AG20443 (cell line): ENCODE results near the gene ATL3.
"Not testable (repeated sequence)": the region's sequence is repeated elsewhere in the genome, so short reads cannot be mapped to it uniquely, and the experiment has no call there.

Experiments used
- DNase-seq: peaks from one replicate; pipeline ENCODE4 v3.0.0; 2012; ENCODE audit warnings: low spot score, mixed read lengths

ATL3 gene

DNA sequence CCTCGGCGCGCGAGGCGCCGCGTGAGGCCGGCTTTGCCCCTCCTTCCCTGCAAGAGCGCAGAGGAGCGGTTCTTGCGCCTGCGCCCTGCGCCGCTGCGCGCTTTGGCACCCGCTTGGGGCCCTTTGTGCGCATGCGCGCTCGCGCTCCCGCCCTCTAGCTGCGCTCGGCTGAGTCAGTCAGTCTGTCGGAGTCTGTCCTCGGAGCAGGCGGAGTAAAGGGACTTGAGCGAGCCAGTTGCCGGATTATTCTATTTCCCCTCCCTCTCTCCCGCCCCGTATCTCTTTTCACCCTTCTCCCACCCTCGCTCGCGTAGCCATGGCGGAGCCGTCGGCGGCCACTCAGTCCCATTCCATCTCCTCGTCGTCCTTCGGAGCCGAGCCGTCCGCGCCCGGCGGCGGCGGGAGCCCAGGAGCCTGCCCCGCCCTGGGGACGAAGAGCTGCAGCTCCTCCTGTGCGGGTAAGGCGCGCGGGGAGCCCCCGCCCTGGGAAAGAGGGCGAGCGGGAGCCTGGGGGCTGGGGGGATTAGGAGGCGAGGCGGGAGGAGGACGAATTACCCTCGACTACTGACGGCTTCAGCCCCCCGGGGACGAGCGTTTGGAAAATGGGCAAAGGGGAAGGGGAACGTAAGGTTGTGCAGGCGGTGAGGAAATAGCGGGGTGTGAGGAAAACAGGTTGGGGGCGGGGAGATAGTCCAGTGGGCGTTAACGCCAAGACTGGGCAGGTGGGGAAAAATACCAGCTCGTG, 10.3 kb upstream of the ATL3 start, which contains the start of gene RTN3:
RTN3 (plus strand) TSS at position 180 of the 745 bp plus-strand sequence; CDS start at position 317, 137 bp downstream.
- DNase-seq: peak; percentile 98

DNA sequence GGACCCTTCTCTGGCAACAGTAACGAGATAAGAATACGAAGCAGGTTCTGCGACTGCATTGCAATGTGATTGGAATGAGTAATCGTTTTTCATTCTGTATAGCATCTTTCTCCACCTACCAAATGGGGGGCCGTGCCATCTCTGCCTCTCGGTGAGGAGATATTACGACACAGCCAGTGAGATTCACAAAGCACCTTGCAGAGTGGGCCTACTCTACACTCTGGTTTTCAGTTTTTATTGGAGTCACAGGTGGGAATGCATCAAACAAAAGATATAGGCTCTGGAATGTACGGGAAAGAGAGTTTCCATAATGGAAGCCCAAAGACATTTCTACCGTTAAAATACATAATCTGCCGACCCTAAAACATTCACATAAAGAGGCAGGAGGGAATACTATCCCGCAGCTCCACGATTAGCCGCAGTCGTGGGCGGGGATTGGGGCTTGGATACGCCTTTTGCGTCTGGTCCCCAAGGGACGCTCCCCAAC, 9.7 kb upstream of the ATL3 start:
- DNase-seq: no peak

DNA sequence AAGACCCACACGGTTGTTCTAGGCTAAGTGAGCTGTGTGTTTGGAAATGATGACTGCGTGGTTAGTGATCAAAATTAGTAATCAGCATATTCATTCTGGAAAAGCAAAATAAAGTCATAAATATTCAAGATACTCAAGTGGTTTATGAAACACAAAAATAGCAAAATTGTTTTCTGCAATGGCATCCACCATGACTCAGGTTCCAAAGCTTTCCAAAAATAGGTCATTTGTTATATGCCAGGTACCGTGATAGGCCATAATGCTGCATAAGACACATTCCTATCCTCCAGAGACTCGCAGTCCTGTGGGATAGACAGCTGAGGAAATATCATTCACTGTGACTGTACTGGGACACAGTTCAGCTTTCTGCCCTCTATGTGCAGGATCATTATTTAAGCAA, 2.4 kb upstream of the ATL3 start:
- DNase-seq: no peak

DNA sequence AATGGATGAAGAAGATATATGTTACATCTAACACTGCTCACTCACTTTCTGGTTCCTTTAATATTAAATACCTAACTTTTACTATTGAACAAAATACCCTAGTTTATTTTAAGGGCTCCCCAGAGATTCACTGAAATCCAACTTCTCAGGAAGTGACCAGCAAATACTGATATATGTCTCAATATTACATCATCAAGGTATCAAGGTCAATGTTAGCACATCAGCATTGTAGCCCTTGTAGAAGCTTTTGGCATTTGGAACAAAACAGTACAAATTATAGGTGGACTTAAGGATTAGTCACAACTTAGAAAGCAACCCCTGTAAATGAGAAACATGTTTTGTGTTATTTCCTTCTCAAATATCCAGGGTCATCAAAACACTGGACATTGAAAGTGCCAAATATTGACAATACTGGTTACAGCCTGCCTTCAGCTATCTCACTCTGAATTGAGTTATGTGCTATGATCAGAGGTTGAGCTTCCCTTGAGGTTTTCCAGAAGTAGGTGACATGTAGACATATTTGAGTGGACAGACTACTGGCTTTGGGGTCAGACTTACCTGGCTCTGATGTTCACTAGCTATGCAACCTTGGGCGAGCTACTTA, 1.9 kb upstream of the ATL3 start:
- no peak for DNase-seq

DNA sequence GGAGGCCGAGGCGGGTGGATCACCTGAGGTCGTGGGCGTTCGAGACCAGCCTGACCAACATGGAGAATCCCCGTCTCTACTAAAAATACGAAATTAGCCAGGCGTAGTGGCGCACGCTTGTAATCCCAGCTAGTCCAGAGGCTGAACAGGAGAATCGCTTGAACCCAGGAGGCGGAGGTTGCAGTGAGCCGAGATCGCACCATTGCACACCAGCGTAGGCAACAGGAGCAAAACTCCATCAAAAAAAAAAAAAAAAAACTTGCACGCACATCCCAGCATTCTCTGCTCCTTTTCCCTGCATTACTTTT, 934 bp upstream of the ATL3 start:
- DNase-seq: no peak

DNA sequence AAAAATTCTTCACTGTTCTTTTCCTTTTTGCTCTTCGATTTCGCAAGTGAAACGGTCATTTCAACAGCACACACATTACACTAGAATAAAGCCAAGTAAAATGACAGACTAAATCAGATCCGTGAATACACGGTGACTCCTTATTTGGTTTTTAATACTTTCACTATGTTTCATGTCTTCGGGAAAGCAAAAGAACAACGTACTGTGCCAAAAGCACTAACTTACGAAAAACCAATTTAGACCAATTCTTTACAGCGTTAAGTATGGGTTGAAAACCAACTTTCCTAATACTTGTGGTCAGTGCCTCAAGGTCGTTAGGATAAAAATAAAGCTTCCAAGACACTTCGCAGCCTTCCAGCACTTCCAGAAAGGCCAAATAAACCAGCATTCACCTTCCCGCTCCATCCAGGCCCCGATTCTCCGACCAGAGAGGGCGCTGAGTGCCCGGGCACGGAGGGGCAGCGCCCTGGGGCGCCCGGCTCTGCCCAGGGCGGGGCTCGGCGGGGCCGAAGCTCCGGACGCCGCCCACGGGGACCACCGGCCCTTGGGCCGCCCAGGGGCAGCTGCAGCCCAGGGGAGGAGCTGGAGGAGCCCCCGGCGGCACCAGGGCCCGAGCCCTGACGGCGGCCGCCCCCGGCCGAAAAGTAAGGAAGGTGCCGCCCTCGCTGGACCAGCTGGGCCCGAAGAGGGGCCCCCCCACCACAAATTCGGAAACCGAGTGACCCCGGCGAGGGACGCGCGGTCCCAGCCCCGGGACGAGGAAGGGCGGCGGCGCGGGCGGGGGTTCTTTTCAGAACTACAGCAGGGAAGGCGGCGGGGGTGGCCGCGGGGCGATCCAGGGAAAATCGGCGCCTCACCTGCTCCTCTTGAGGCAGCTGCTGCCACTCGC, 499 bp downstream of the ATL3 start:
- peak; percentile 62 for DNase-seq

DNA sequence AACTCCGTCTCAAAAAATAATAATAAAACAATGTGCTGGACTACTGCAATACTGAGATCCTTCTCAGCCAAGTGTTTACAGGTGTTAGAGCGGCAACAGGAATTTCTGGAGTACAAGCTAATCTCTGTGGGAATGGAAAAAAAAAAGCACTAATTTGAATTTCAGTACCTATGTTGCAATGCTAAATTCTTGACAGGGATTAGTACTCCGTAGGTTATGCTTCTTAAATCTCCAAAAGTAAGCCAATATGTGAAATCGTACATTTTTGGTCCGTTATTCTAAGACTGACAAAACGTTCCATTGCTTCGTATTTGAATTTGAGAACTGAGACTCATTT, 1.1 kb downstream of the ATL3 start:
- DNase-seq: no peak

DNA sequence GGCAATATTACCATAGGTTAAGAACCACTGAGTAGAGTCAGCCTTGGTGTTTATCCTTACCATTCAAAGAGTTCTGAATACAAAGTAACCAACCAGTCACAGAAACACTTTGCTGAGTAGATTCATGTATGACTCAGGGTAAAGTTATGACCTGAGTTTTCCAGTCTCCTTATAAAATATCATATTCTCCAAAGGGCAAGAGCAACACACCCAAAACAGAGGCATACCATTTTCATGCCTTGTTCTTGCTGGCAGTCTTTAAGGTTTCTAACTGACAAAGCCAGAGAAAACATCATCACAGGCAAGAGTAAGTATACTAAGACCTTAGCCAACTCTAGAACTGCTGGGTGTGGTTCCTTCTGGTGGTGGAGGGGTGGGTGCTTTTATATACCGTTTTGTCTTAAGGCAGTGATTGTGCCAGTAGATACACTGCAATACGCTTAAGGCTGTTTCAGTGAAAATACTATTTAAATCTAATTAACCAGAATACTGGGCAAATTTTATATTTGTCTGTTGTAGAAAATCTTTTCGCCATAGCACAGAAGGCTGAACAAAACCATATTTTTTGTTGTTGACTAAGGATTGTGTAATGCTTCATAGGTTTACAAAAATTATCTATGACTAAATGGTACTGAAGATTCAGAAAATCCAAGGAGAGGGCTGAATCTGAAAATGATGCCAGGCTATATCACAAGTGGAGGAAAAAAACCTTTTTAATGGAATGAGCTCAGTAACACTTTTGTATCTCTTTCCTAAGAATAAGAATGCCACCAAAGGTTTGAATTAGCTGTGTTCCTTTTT, 3.0 kb downstream of the ATL3 start:
- DNase-seq: peak; percentile 73

DNA sequence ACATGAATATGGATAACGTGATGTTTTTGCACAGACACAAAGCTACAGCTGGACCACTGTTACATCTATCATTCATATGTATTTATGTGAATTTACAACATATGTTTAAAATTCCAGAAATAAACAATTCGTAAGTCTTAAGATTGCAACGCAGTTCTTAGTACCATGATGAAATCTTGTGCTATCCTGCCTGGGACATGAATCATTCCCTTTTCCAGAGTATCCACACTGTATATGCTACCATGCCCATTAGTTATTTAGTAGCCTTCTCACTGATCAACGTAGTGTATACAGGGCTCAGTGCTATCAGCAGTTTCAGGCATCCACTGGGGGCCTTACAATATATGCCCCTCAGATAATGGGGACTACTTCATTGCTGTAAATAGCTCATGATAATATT, 4.3 kb downstream of the ATL3 start:
- no peak for DNase-seq

DNA sequence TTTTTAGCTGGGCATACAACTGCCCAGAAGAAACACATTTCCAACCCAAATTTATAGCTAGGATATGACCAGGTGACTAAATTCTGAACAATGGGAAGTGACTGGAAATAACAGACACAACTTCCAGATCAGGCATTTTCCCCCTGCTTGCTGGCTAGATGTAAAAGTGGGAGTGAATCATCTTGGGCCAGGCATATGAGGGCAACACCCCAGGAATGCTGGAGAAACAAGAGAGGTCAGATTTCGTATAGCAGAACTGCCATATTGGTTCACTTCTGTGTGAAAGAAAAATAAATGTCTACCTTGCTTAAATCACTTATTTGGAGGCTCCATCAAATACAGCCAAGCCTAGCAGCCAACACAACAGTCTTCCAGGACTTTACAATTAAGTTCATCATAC, 7.4 kb downstream of the ATL3 start:
- peak; percentile 72 for DNase-seq

DNA sequence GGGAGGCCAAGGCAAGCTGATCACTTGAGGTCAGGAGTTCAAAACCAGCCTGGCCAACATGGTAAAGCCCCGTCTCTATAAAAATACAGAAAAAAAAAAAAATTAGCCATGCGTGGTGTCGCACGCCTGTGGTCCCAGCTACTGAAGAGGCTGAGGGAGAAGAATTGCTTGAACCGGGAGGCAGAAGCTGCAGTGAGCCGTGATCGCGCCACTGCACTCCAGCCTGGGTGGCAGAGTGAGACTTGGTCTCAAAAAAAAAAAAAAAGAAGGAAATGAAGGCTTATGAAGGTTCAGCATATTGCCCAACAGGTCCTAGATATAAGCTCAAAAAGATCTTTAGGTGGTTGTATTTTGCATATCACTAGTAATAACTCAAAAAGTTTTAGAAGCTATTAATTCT, 10.2 kb downstream of the ATL3 start:
- no peak for DNase-seq

DNA sequence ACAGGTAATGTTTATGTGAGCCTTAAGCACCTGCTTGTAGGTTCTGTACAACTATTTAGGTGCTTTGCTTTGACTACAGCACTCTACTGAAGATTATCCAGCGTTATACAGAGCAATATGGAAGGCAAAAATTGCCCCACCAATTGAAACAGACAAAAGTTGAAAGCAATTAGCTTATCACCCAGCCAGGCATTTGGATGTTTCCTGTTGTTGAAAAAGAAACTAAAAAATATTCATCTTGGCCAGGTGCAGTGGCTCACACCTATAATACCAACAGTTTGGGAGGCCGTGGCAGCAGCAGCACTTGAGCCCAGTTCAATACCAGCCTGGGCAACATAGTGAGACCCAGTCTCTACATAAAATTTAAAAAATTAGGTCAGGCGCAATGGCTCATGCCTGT, 18.5 kb downstream of the ATL3 start:
- no peak for DNase-seq

DNA sequence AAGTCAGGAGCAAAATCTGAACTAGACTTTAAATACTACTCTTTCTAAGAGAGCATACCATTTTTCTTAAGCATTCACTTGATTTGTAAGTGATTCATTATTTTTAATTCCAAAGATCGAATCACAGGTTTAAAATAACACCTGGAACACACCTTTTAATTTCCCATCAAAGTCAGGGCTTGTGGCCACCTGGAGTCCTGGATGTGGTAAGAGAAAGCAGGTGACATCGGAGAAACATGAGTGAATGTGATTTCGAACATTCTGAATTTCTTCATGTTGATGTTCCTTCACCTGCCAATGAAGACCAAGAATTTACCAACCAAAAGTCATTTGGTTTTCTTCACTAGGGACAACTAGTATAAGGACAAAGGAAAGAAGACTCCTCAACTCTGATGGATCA, 28.0 kb downstream of the ATL3 start:
- no peak for DNase-seq

DNA sequence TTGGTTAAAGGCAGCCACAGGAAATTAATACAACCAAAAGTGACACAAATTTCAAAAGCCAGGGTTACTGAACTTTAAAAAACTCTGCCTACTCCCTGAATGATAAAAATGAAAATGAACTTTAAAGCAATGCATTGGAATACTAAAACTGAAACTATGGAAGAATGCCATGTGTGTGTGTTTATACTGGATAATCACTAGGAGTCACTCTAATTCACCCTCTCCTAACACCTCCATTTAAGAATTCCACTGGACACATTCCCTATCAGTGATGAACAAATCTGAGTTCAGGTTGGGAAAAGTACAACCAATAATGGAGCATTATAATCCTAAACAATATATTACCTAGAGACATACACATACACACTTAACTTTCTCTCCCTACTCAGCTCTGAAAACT, 29.4 kb downstream of the ATL3 start:
- DNase-seq: no peak

DNA sequence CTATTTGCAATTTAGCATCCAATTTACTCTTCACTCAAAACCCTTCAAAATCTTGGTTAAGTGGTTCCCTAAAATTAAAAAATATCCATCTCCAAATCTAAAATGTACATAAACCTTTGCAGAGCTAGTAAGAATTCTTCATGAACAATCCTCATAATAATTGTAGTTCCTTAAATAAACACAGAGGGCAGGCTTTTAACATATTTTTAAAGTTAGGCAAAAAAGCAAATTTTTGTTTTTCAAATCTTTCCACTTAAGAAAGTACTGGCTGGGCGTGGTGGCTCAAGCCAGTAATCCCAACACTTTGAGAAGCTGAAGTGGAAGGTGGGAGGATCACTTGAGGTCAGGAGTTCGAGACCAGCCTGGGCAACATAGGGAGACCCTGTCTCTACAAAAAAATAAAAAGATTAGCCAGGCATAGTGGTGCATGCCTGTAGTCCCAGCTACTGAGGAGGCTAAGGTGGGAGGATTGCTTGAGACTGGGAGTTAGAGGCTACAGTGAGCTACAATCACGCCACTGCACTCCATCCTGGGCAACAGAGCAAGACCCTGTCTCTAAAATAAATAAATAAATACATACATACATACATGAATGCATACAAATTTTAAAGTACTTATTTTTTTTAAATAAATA, 31.9 kb downstream of the ATL3 start:
- peak; percentile 41 for DNase-seq

DNA sequence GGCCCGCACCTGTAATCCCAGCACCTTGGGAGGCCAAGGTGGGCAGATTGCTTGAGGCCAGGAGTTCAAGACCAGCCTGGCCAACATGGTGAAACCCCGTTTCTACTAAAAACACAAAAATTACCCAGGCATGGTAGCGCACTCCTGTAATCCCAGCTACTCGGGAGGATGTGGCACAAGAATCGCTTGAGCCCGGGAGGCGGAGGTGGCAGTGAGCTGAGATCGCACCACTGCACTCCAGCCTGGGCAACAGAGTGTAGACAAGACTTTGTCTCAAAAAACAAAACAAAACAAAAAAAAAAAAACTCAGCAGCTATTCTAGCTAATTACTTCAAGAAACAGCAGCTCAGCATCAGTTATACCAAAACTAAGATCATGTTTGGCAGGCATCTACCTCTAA, 32.7 kb downstream of the ATL3 start:
- not testable (repeated sequence) for DNase-seq

DNA sequence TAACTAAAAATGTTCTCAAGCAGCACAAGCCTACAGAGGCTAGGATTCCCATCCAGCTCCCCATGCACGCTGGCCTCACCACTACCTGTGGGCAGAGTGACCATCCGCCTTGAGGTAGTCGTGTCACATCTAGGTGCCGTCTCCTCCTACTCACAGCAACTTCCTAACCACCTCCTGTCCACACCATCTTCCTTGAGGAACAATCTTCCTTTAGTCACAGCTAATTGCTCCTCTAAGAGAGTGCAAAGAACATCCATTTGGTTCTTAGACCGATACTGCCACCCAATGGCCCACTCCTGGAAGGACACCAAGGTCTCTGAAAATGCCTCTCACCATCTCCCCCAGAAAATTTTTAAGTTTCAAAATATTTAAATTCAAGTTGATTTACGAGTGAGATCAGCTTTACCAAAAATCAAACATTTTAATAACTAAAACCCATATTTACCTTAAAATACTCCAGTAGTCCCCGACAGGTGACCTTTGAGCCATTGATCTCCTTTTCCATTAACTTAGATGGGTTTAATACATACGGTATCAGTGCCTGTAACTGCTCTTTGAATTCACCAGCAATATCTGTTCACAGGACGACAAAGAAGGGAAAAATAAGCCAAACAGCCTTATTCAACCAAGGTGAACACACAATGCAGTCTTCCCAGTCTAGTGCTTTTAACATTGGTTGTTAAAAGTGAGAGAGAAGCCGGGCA, 35.3 kb downstream of the ATL3 start:
- peak; percentile 76 for DNase-seq

DNA sequence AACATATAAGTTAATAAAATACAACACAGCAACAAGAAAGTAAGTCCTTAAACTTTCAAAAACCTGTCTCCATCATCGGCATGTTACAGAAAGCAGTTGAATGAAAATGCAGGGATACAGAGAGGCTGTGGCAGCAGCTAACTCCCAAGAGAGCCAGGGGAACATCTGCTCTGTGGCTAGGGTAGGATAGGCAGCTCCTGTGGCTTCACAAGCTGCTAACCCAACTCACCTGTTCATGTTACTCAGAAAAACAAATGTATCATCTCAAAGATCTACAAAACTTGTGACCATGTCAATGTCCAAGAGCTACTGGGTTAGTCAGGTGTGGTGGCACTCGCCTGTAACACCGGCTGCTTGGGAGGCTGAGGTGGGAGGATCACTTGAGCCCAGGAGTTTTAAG, 41.8 kb downstream of the ATL3 start:
- no peak for DNase-seq

DNA sequence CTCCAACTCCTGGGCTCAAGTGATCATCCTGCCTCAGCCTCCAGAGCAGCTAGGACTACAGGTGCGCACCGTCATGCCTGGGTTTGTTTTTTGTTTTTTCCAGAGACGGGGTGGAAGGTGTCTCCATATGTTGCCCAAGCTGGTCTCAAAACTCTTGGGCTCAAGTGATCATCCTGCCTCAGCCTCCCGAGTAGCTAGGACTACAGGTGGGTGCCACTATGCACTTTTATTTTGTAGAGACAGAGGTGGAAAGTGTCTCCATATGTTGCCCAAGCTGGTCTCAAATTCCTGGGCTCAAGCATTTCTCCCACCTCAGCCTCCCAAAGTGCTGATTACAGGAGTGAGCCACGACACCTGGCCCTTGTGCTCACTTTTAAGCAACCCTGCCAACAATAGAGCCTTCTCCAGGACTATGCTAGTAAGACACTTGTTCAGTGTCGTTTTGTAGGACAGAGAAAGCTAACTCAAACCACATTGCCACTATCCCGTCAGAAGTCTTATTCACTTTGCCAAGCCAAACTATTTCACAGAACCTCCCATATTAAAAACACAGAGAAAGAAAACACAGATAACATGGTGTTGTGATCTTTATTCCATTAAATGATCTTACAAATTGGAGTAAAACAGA, 47.5 kb downstream of the ATL3 start:
- DNase-seq: no peak

DNA sequence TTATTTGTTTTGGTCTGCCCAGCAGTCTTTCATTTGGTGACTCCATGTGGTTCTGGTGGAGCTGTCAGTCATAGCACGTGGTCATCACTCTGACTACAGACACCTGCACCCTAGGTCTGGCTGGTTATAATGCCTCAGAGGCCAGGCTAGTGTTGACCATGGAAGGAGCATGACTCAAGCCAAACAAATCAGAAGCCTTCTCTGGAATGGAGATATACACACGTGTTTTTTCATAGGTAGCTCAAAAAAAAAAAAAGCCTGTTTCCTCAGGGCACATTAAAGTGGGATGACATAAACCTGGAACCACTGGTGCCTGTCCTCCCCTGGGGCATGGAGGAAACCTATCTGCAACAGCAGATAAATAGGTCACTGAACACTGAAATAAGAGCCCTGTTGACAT, 48.9 kb downstream of the ATL3 start:
- no peak for DNase-seq

DNA sequence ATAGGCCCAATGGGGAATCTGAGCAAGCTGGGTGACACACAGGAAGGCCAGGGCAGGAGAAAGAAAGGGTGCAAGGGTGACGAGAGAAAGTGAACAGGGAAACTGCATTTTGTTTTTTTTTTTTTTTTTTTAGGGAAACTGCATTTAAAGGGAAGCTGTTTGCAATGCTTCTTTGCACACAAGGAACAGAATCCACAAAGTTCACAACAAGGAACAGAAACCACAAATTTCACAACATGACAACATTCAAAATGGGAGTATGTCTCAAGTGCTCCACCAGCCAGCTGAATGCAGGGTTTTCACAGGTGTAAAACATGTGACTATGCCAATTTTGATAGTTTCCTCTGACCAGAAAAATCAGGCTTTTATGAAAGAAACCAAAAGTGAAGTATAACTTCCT, 50.1 kb downstream of the ATL3 start:
- no peak for DNase-seq
